Activated CD8-positive, alpha-beta memory T cell treated with anti-CD3 and anti-CD28 coated beads, Interleukin-2, amount 50 U/mL, for 1 hour (primary cell): ENCODE data around the gene NDUFS6.
"Not testable (repeated sequence)": the region's sequence is repeated elsewhere in the genome, so short reads cannot be mapped to it uniquely, and the experiment has no call there.

Experiments used
- DNase-seq: peaks from one replicate; pipeline ENCODE4 v3.0.0-alpha.2; 2020; ENCODE audit errors: extremely low read depth

The NDUFS6 gene

DNA sequence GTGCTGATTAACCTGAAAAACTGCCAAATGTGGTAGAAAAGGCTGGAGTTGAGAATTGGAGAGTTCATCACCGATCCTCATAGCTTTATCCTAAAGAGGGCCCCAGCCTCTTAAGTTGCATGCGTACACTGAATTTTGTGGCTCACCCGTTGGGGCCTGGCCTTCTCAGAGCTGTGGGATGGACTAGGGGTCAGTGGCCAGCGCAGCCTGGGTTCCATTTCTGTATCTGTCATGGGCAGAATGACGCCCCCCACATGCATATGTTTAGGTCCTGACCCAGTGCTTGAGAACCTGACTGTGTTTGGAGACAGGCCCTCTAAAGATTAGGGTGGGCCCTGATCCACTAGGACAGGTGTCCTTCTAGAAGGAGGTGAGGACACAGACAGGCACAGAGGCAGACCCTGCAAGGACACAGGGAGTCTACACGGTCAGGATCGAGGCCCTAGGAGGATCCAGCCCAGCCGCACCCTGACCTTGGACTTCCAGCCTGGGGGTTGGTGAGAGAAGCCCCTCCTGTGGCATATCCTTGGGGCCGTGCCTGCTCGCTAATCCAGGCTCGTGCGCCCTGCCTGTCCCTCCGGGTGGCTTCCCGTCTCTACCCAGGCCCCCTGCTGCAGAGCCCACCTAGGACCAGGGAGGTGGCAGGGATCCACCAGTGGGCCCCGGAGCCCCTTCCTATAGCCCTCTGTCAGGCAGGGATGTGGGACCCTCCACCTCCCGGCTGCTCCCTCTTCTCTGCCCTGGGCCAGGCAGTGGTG lies 32.2 kb downstream of the NDUFS6 start:
- DNase-seq = no peak

- DNase-seq = no peak
Measured at GRCh38 chr5:1834022-1834551, 32.9 kb downstream of the NDUFS6 start.

- DNase-seq = no peak
Measured at GRCh38 chr5:1834721-1835429, 33.7 kb downstream of the NDUFS6 start.

- DNase-seq = no peak
Measured at GRCh38 chr5:1835431-1835830, 34.2 kb downstream of the NDUFS6 start.

DNA sequence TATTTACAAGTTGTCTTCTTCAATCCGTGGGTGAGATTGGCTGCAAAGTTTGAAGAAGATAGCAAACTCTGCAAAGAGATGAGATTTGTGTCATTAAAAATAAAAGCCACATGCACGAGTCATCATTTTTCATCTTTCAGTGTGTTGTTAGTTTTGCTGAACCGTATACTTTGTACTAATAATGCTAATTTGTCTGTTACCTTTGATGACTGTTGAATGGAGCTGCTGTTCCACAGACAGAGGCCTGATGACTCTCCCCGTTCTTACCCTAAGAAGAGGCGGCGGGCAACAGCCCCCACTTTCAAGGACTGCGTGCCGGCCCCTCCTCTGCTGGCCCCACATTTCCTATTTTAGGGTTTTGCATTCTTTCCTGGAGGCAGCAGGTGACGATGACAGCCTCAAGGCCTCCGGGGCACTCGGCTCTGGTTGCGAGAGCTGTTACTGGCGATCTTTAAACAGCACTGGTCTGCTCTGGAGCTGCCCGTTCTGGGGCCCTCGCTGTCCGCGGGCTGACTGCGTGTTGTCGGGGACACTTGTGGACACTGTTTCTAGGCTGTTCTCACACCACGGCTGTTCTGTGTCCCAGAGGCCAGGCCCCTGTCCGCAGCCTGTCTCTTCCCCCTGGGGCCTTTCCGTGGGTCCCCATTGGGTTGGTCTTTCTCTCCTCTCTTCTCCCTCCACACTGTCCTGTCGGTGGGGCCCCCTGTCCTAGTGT lies 35.1 kb downstream of the NDUFS6 start:
- DNase-seq = no peak

DNA sequence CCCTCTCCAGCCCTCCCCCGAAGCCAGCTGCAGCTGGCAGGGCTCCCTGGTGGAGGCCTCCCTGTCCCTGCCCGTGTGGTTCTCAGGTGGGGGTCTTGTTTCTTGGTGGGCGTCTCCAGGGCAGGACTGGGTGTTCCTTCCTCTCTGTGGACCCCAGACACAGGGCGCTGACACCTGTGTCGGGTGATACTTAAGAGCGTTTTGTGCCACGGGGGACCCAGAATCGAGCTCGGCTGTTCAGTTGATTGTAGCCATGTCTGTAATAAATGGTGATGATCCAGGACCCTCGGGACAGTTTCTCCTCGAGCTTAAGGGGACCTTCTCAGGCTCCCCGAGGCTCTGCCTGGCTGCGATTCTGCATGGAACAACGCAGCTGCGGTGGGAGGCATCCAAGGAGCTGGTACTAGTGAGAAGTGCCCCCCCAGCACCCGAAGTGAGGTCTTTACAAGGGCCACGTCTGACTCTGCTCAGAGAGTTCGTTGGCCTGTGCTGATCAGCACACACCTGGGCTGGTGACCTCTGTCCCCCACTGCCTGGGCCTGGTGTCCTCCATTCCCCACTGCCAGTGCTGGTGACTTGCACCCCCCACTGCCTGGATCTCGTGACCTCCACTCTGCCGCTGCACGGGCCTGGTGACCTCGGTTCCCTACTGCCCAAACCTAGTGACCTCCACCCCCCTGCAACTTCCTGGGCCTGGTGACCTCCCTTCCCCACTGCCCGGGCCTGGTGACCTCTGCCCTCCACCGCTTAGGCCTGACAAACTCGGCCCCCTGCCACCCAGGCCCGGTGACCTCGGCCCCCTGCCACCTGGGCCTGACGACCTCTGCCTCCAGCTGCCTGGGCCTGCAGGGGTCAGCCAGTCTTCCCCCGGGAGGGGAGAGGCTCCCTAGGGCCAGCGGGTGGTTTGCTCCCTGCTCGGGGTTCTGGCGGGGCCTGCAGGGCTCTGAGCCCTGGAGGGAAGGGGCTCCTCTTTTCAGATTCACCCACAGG lies 36.0 kb downstream of the NDUFS6 start:
- no peak for DNase-seq

DNA sequence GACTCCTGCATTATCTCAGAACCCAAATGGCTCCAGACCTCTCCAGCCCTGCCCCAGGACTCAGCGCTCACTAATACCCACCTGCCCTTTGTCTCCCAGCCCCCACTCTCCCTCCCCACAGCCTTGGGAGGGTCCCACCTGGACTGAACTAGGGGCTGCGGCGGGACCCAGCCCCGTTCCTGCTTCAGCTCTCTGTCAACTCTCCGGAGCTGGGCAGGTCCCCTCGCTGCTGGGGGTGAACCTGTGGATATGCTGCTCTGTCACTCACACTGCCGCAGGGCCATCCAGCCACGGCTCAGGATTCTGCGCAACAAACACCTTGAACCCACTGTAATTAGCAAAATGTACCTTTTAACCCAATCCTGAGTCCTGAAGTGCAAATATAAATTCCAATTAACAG lies 36.8 kb downstream of the NDUFS6 start:
- no peak for DNase-seq

DNA sequence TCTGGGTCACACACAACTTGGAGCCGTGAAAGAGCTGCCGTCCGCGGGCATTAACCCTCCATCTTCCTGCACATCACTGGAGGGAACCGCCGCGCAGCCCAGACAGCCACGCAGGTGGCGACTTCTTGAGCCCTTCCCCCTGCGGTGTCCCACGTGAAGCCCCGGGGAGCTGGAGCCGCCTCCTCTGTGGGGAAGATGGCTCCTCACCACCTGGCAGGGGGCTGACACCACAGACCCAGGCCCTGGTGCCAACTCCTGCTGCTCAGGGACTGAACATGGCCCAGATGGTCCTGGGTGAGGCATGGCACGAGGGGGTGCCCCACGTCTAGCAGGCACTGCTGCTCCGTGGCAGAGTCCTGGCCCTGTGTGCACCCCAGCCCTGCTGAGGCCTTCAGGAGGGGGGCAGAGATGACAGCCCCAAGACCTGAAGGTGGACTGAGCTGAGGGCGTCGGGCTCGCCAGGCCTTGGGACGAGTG lies 38.9 kb downstream of the NDUFS6 start:
- DNase-seq = no peak

GRCh38 chr5:1840741-1841521 lies 39.7 kb downstream of the NDUFS6 start:
- no peak for DNase-seq

GRCh38 chr5:1842004-1842819 lies 41.0 kb downstream of the NDUFS6 start:
- DNase-seq = no peak

GRCh38 chr5:1843761-1844160 lies 42.6 kb downstream of the NDUFS6 start:
- DNase-seq = not testable (repeated sequence)

- no peak for DNase-seq
Measured at GRCh38 chr5:1844708-1845436, 43.7 kb downstream of the NDUFS6 start.

DNA sequence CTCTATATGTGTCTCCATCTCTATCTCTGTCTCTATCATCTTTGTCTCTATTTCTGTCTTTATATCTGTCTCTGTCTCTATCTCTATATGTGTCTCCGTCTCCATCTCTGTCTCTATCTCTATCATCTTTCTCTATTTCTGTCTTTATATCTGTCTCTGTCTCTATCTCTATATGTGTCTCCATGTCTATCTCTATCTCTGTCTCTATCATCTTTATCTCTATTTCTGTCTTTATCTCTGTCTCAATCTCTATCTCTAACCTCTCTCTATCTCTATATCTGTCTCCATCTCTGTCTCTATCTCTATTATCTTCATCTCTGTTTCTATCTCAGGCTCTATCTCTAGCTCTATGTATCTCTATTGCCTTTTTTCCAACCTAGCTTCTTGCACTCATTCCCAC lies 44.5 kb downstream of the NDUFS6 start:
- DNase-seq = no peak

- DNase-seq = no peak
Measured at GRCh38 chr5:1846583-1846982, 45.4 kb downstream of the NDUFS6 start.

GRCh38 chr5:1847056-1847455 lies 45.8 kb downstream of the NDUFS6 start:
- no peak for DNase-seq

DNA sequence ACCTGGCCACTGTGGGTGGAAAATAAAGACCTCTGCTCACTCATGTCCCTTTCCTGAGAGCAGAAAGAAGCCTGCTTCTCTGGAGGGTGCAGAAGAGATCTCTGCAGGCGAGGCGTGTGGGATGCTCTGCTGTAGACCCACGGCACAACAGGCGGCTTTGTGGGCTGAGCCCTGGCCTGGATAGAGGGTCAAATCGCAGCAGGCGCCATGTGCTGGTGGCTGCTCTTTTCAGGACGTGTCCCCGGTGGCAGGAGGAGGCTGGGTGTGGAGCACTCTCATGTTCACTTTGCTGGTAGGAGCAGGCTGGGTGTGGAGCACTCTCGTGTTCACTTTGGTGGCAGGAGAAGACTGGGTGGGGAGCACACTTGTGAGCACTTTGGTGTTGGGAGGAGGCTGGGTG lies 46.4 kb downstream of the NDUFS6 start:
- no peak for DNase-seq

DNA sequence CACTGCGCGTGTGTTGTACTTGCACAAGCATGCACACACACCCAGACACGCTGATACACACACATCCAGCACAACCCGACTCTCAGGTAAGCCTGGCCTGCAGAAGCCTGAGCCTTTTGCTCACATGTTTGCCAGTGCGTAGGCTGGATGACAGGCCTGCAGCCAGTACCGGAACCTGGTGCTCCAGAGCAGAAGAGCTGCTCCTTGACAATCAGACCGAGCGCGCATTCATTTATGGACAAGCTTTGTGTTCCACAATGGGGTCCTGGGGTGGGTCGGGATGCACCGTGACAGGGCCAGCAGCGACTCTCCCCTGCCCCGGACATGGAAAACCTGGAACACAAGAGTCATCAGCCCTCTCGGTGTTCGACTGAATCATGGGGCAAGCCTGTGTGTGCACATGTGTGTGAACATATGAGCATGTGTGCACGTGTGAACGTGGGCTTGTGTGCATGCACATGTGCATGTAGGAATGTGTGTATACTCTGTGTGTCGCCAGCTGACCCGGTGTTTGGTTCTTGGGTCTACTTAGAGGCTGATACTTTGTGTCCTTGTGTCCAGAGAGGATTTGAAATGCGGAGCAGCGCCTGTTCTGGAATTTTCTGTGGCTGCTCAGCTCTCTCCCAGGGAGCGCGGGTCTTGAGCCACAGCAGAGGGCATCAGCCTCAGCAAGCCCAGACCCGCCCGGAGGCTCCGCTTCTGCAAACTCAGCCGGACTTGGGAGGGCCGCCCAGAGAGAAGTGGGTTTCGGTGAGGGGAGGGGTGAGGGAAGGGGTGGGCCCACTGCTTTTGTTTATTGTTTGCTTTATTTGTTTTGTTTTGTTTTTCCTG lies 49.3 kb downstream of the NDUFS6 start:
- DNase-seq = no peak
